Trophoblast cell (in vitro differentiated cells and primary cell): Measurements from ENCODE around the gene AP1S3.

Experiments used
- DNase-seq, 2 donors: peaks; one replicate each; pipeline ENCODE4 v3.0.0-alpha.2; 2016
- H2AFZ ChIP-seq: 2 replicates; pipeline ENCODE4 v1.6.1; 2013; ENCODE audit warnings: low read length, moderate library complexity, mild to moderate bottlenecking; ENCODE audit not compliant: insufficient read depth, poor library complexity
- H2AK5ac ChIP-seq: 2 replicates; pipeline ENCODE4 v1.6.1; 2013; ENCODE audit warnings: mild to moderate bottlenecking, low read length
- H2BK120ac ChIP-seq: 2 replicates; pipeline ENCODE4 v1.6.1; 2013; ENCODE audit warnings: low read length, mild to moderate bottlenecking, moderate library complexity; ENCODE audit not compliant: insufficient read depth, poor library complexity
- H2BK12ac ChIP-seq: 2 replicates; pipeline ENCODE4 v1.6.1; 2013; ENCODE audit warnings: mild to moderate bottlenecking, low read length, moderate library complexity
- H2BK5ac ChIP-seq: 2 replicates; pipeline ENCODE4 v1.6.1; 2013; ENCODE audit warnings: low read length, low read depth, moderate library complexity, mild to moderate bottlenecking; ENCODE audit not compliant: poor library complexity
- H3K14ac ChIP-seq: 2 replicates; pipeline ENCODE4 v1.6.1; 2013; ENCODE audit warnings: mild to moderate bottlenecking, low read length
- H3K18ac ChIP-seq: 2 replicates; pipeline ENCODE4 v1.6.1; 2013; ENCODE audit warnings: mild to moderate bottlenecking, low read length
- H3K23ac ChIP-seq: 2 replicates; pipeline ENCODE4 v1.6.1; 2013; ENCODE audit warnings: low read length
- H3K27ac ChIP-seq: 2 replicates; pipeline ENCODE4 v1.5.1; 2013; ENCODE audit warnings: low read depth, mild to moderate bottlenecking, inconsistent platforms, low read length, moderate library complexity
- H3K27me3 ChIP-seq: 2 replicates; pipeline ENCODE4 v1.6.1; 2013; ENCODE audit warnings: inconsistent platforms, mild to moderate bottlenecking, low read length, moderate library complexity; ENCODE audit not compliant: insufficient read depth
- H3K36me3 ChIP-seq, 2 experiments: 1 replicate in 1 of 2; 2 replicates in 1 of 2; pipeline ENCODE4 v1.6.1; 2013; ENCODE audit warnings: low read length in 2 of 2, mild to moderate bottlenecking in 2 of 2, moderate library complexity in 1 of 2; ENCODE audit not compliant: insufficient read depth in 2 of 2, control insufficient read depth in 1 of 2
- H3K4ac ChIP-seq: 2 replicates; pipeline ENCODE4 v1.6.1; 2013; ENCODE audit warnings: low read depth, mild to moderate bottlenecking, low read length, moderate library complexity
- H3K4me1 ChIP-seq, 2 experiments: 1 replicate in 1 of 2; 2 replicates in 1 of 2; pipeline ENCODE4 v1.6.1; 2013; ENCODE audit warnings: low read length in 2 of 2, mild to moderate bottlenecking in 2 of 2, moderate library complexity in 1 of 2; ENCODE audit not compliant: insufficient read depth in 2 of 2, control insufficient read depth in 1 of 2
- H3K4me2 ChIP-seq: 2 replicates; pipeline ENCODE4 v1.6.1; 2013; ENCODE audit warnings: inconsistent platforms, mild to moderate bottlenecking, low read length, moderate library complexity
- H3K4me3 ChIP-seq: 2 replicates; pipeline ENCODE4 v1.5.1; 2013; ENCODE audit warnings: mild to moderate bottlenecking, low read depth, low read length, inconsistent platforms
- H3K79me1 ChIP-seq: one replicate; pipeline ENCODE4 v1.6.1; 2013; ENCODE audit warnings: low read length
- H3K79me2 ChIP-seq: 2 replicates; pipeline ENCODE4 v1.6.1; 2013; ENCODE audit warnings: low read length, mild to moderate bottlenecking; ENCODE audit not compliant: control insufficient read depth, insufficient read depth, poor library complexity
- H3K9ac ChIP-seq: 2 replicates; pipeline ENCODE4 v1.6.1; 2013; ENCODE audit warnings: mild to moderate bottlenecking, low read length
- H3K9me3 ChIP-seq: 2 replicates; pipeline ENCODE4 v1.6.1; 2013; ENCODE audit warnings: low read depth, mild to moderate bottlenecking, control low read depth, inconsistent platforms, low read length; ENCODE audit not compliant: insufficient read depth
- H4K12ac ChIP-seq: 2 replicates; pipeline ENCODE4 v1.6.1; 2013; ENCODE audit warnings: low read depth, mild to moderate bottlenecking, low read length, moderate library complexity
- H4K8ac ChIP-seq: 2 replicates; pipeline ENCODE4 v1.6.1; 2013; ENCODE audit warnings: low read depth, mild to moderate bottlenecking, low read length, moderate library complexity
- H4K91ac ChIP-seq: one replicate; pipeline ENCODE4 v1.6.1; 2013; ENCODE audit warnings: low read depth, mild to moderate bottlenecking, low read length, moderate library complexity
- WGBS: extraction: QIAGEN DNeasy Blood & Tissue Kit; methylation state at CpG from one replicate; pipeline ENCODE4 v1.1.7; 2013; ENCODE audit warnings: missing lambda C conversion rate; ENCODE audit not compliant: insufficient read length, insufficient coverage; ENCODE audit errors: extremely low coverage; 5-methylcytosine and 5-hydroxymethylcytosine counted together

Gene AP1S3

DNA sequence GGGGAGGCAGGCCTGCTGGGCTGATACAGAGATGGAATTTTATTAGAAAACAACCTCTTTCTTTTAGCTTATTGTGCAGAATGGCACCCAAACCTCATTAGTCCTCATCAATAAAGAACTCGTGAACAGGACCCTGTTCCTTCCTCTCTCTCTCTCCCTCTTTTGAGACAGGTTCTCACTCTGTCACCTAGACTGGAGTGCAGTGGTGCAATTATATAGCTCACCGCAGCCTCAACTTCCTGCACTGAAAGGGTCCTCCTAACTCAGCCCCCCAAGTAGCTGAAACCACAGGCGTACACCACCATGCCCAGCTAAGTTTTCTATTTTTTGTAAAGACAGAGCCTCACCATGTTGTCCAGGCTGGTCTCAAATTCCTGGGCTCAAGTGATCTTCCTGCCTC, 21.7 kb upstream of the AP1S3 start:
- Histone ChIP-seq H3K4me3 (no peak overlapping the region), H3K4me1 (peaks cover 0 to 2% of the 10 kb centered on the region in 2 experiments), H3K14ac (no peak overlapping the region), H2AK5ac (no peak overlapping the region), H3K4me2 (no peak overlapping the region), H3K9ac (no peak overlapping the region), H4K8ac (no peak overlapping the region), H3K4ac (no peak overlapping the region), H3K27ac (no peak overlapping the region), H4K12ac (no peak overlapping the region), H3K27me3 (no peaks in the 10 kb centered on the region), H2AFZ (no peak overlapping the region), H3K79me2 (no peaks in the 10 kb centered on the region), H2BK120ac (no peak overlapping the region), H2BK12ac (no peak overlapping the region), H4K91ac (no peak overlapping the region), H3K9me3 (no peaks in the 10 kb centered on the region), H3K23ac (no peak overlapping the region), H2BK5ac (no peak overlapping the region), H3K79me1 (no peaks in the 10 kb centered on the region), H3K36me3 (no peaks in the 10 kb centered on the region), H3K18ac (no peak overlapping the region)
- no peak for DNase-seq
- no CpG with 5 or more reads among the region's 3 CpGs for WGBS

GRCh38 chr2:223856584-223856983, 19.2 kb upstream of the AP1S3 start:
- H3K14ac ChIP-seq = no peak overlapping the region
- H3K4ac ChIP-seq = no peak overlapping the region
- no peak overlapping the region for H4K8ac ChIP-seq
- H4K91ac ChIP-seq = no peak overlapping the region
- H3K23ac ChIP-seq = no peak overlapping the region
- no peak overlapping the region for H2AFZ ChIP-seq
- H3K9me3 ChIP-seq = no peaks in the 10 kb centered on the region
- peaks cover 2% of the 10 kb centered on the region in 2 experiments for H3K4me1 ChIP-seq
- no peak overlapping the region for H3K18ac ChIP-seq
- WGBS = no CpG with 5 or more reads among the region's 5 CpGs
- H3K9ac ChIP-seq = no peak overlapping the region
- no peak overlapping the region for H2BK120ac ChIP-seq
- no peak overlapping the region for H2BK12ac ChIP-seq
- no peaks in the 10 kb centered on the region for H3K79me1 ChIP-seq
- H2BK5ac ChIP-seq = no peak overlapping the region
- H3K27me3 ChIP-seq = no peaks in the 10 kb centered on the region
- H3K4me2 ChIP-seq = no peak overlapping the region
- no peaks in the 10 kb centered on the region for H3K36me3 ChIP-seq
- no peaks in the 10 kb centered on the region for H3K79me2 ChIP-seq
- no peak overlapping the region for H3K27ac ChIP-seq
- no peak overlapping the region for H4K12ac ChIP-seq
- no peak overlapping the region for H2AK5ac ChIP-seq
- H3K4me3 ChIP-seq = no peak overlapping the region
- DNase-seq = peak in 1 of 2 donors; percentile 14

GRCh38 chr2:223856021-223856420, 18.6 kb upstream of the AP1S3 start:
- H3K4me2 ChIP-seq = no peak overlapping the region
- no peaks in the 10 kb centered on the region for H3K79me2 ChIP-seq
- no peak overlapping the region for H3K9ac ChIP-seq
- H2BK120ac ChIP-seq = no peak overlapping the region
- peaks cover 2% of the 10 kb centered on the region in 2 experiments for H3K4me1 ChIP-seq
- no peak overlapping the region for H3K27ac ChIP-seq
- no peak overlapping the region for H2AK5ac ChIP-seq
- no peak overlapping the region for H3K4ac ChIP-seq
- H3K79me1 ChIP-seq = no peaks in the 10 kb centered on the region
- no peak overlapping the region for H4K91ac ChIP-seq
- DNase-seq = peak; percentile 58 to 76
- no CpG with 5 or more reads among the region's 2 CpGs for WGBS
- no peak overlapping the region for H3K14ac ChIP-seq
- no peak overlapping the region for H4K8ac ChIP-seq
- no peak overlapping the region for H3K23ac ChIP-seq
- no peak overlapping the region for H2AFZ ChIP-seq
- no peak overlapping the region for H2BK5ac ChIP-seq
- no peak overlapping the region for H3K4me3 ChIP-seq
- H3K9me3 ChIP-seq = no peaks in the 10 kb centered on the region
- H4K12ac ChIP-seq = no peak overlapping the region
- no peak overlapping the region for H2BK12ac ChIP-seq
- no peaks in the 10 kb centered on the region for H3K36me3 ChIP-seq
- H3K27me3 ChIP-seq = no peaks in the 10 kb centered on the region
- no peak overlapping the region for H3K18ac ChIP-seq

DNA sequence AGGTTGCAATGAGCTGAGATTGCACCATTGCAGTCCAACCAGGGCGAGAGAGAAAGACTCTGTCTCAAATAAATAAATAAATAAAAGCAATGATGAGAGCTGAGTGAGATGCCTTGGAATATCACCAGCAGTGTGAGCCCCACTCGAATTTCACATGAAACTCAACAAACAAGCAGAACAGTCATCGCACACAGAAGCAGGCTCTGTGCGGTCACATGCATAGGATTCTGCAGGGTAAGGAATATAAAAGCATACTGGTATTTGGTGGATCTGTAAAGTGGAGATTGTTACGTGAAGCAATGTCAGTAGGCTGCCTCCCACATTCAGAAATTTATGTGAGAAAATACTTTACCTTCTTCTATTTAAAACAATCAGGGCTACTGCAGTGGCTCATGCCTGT, 18.0 kb upstream of the AP1S3 start:
- Histone ChIP-seq H3K9me3 (no peaks in the 10 kb centered on the region), H3K79me2 (no peaks in the 10 kb centered on the region), H3K27ac (no peak overlapping the region), H2BK12ac (no peak overlapping the region), H3K27me3 (no peaks in the 10 kb centered on the region), H2BK120ac (no peak overlapping the region), H3K14ac (no peak overlapping the region), H3K36me3 (no peaks in the 10 kb centered on the region), H3K4ac (no peak overlapping the region), H2AK5ac (no peak overlapping the region), H3K4me3 (no peak overlapping the region), H3K4me2 (no peak overlapping the region), H2AFZ (no peak overlapping the region), H3K4me1 (peaks cover 2% of the 10 kb centered on the region in 2 experiments), H4K91ac (no peak overlapping the region), H3K18ac (no peak overlapping the region), H4K12ac (no peak overlapping the region), H3K9ac (no peak overlapping the region), H4K8ac (no peak overlapping the region), H3K23ac (no peak overlapping the region), H3K79me1 (no peaks in the 10 kb centered on the region), H2BK5ac (no peak overlapping the region)
- DNase-seq = peak; percentile 82 to 91
- no CpG with 5 or more reads among the region's 5 CpGs for whole genome bisulfite sequencing
